Hepatocyte (in vitro differentiated cells): Measurements from ENCODE around the gene DACH2. TPM values are rescaled to one million over a fixed set of nuclear protein-coding genes. Genes with fewer than 3 reads are reported as not detected.

ENCODE experiments used
- DNase-seq: peaks from one replicate; pipeline ENCODE4 v3.0.0-alpha.2; 2016; ENCODE audit warnings: low spot score
- H2AFZ ChIP-seq: fragments of 200-600 bp; sonication (generic); 2 replicates; pipeline ENCODE4 v1.6.0; 2016; ENCODE audit warnings: antibody characterized with exemption, mild to moderate bottlenecking
- H3K27ac ChIP-seq: fragments of 200-600 bp; sonication (generic); 2 replicates; pipeline ENCODE4 v1.5.1; 2016; ENCODE audit warnings: mild to moderate bottlenecking
- H3K27me3 ChIP-seq: fragments of 200-600 bp; sonication (generic); 2 replicates; pipeline ENCODE4 v1.6.1; 2016
- H3K36me3 ChIP-seq: fragments of 200-600 bp; sonication (generic); replicated peaks from 2 replicates; pipeline ENCODE4 v1.5.1; 2016; ENCODE audit warnings: low read depth; ENCODE audit not compliant: insufficient read depth
- H3K4me1 ChIP-seq: fragments of 200-600 bp; sonication (generic); 2 replicates; pipeline ENCODE4 v1.5.1; 2016; ENCODE audit warnings: mild to moderate bottlenecking, moderate library complexity; ENCODE audit not compliant: insufficient read depth
- H3K4me2 ChIP-seq: fragments of 200-600 bp; sonication (generic); 2 replicates; pipeline ENCODE4 v1.6.0; 2016
- H3K4me3 ChIP-seq: fragments of 200-600 bp; sonication (generic); 2 replicates; pipeline ENCODE4 v1.5.1; 2016; ENCODE audit warnings: mild to moderate bottlenecking
- H3K79me2 ChIP-seq: fragments of 200-600 bp; sonication (generic); 2 replicates; pipeline ENCODE4 v1.6.0; 2017; ENCODE audit warnings: mild to moderate bottlenecking
- H3K9me2 ChIP-seq: fragments of 200-600 bp; sonication (generic); replicated peaks from 2 replicates; pipeline ENCODE4 v1.6.0; 2017; ENCODE audit warnings: mild to moderate bottlenecking; ENCODE audit not compliant: insufficient read depth
- H3K9me3 ChIP-seq: fragments of 200-600 bp; sonication (generic); 2 replicates; pipeline ENCODE4 v1.5.1; 2016; ENCODE audit warnings: low read depth, mild to moderate bottlenecking
- H4K20me1 ChIP-seq: fragments of 200-600 bp; sonication (generic); 2 replicates; pipeline ENCODE4 v1.6.0; 2016; ENCODE audit warnings: mild to moderate bottlenecking; ENCODE audit not compliant: insufficient read depth, poor library complexity, severe bottlenecking
- CTCF ChIP-seq: fragments of 200-600 bp; sonication (generic); IDR thresholded peaks from 2 replicates; pipeline ENCODE4 v1.5.1; 2016; ENCODE audit warnings: antibody characterized with exemption, mild to moderate bottlenecking; ENCODE audit not compliant: poor library complexity
- EZH2 ChIP-seq: fragments of 200-600 bp; sonication (generic); IDR thresholded peaks from 2 replicates; pipeline ENCODE4 v1.6.1; 2016; ENCODE audit warnings: antibody characterized with exemption, mild to moderate bottlenecking, borderline replicate concordance
- EZH2phosphoT487 ChIP-seq: fragments of 200-600 bp; sonication (generic); IDR thresholded peaks from one replicate; pipeline ENCODE4 v1.6.1; 2018; ENCODE audit warnings: antibody characterized with exemption, mild to moderate bottlenecking, low read depth, moderate library complexity; ENCODE audit not compliant: unreplicated experiment, severe bottlenecking
- WGBS: methylation state at CpG from one replicate; pipeline ENCODE4 v1.1.6; 2016; ENCODE audit warnings: low lambda C conversion rate; ENCODE audit errors: missing lambda C conversion rate; 5-methylcytosine and 5-hydroxymethylcytosine counted together
- polyA plus RNA-seq: library from polyadenylated mRNA; unstranded; fragments of >200 nt; fragmentation: Nextera tagmentation; extraction: Ambion mirVana; gene quantifications from 2 replicates; pipeline ENCODE4 v1.2.1, GENCODE V29; 2016
- small RNA-seq: library from RNA; depleted of rRNA; stranded (forward); fragments of <200 nt; gene quantifications from one replicate; pipeline ENCODE3, GENCODE V24; 2014
- total RNA-seq: library from RNA; depleted of rRNA; stranded (reverse); fragments of >200 nt; gene quantifications from 2 replicates; pipeline ENCODE4 v1.2.3, GENCODE V29; 2014

Gene DACH2
- total and polyA plus RNA-seq, 2 experiments from 2014 or later: 0.67 to 0.87 TPM

- DNase-seq: no peak
- Histone ChIP-seq H3K27me3 (no peaks in the 10 kb centered on the region), H4K20me1 (no peaks in the 10 kb centered on the region), H3K9me2 (no peaks in the 10 kb centered on the region), H3K4me3 (no peak overlapping the region), H2AFZ (no peak overlapping the region), H3K27ac (no peak overlapping the region), H3K79me2 (no peaks in the 10 kb centered on the region), H3K4me1 (no peaks in the 10 kb centered on the region), H3K4me2 (no peak overlapping the region), H3K9me3 (no peaks in the 10 kb centered on the region), H3K36me3 (no peaks in the 10 kb centered on the region)
- TF ChIP-seq EZH2 (no peak), CTCF (no peak), EZH2phosphoT487 (no peak)
Observed at GRCh38 chrX:86830685-86831084, 682.4 kb downstream of the DACH2 start.

- DNase-seq: no peak
- Histone ChIP-seq H3K27me3 (no peaks in the 10 kb centered on the region), H3K36me3 (no peaks in the 10 kb centered on the region), H3K4me3 (no peak overlapping the region), H3K4me1 (no peaks in the 10 kb centered on the region), H4K20me1 (no peaks in the 10 kb centered on the region), H2AFZ (no peak overlapping the region), H3K9me3 (no peaks in the 10 kb centered on the region), H3K4me2 (no peak overlapping the region), H3K79me2 (no peaks in the 10 kb centered on the region), H3K9me2 (no peaks in the 10 kb centered on the region), H3K27ac (no peak overlapping the region)
- TF ChIP-seq EZH2 (no peak), EZH2phosphoT487 (no peak), CTCF (no peak)
- 57% methylated on average over 3 of the region's 3 CpGs for WGBS
Observed at GRCh38 chrX:86845101-86845500, 696.9 kb downstream of the DACH2 start.

Small RNAs within 50 kb of the gene (small RNA-seq; reads per million reads assigned to genes)
- gene FCF1P9 (not detected), gene RF00026 (not detected)

Other genes starting within 250 kb of the DACH2 start
- 24.8 and 27.3 TPM in 2 replicates for gene CHM, start 100.9 kb upstream of the DACH2 start, total RNA-seq
- gene CHM, start 100.9 kb upstream of the DACH2 start, polyA plus RNA-seq: 11.6 and 13.2 TPM in 2 replicates